ENCODE results near the gene PTPN2. TPM values are rescaled to one million over a fixed set of nuclear protein-coding genes. Genes with fewer than 3 reads are reported as not detected.

PTPN2 gene
- total and polyA plus RNA-seq, 2 experiments from 2014 or later, result 49.9 to 65.5 TPM

DNA sequence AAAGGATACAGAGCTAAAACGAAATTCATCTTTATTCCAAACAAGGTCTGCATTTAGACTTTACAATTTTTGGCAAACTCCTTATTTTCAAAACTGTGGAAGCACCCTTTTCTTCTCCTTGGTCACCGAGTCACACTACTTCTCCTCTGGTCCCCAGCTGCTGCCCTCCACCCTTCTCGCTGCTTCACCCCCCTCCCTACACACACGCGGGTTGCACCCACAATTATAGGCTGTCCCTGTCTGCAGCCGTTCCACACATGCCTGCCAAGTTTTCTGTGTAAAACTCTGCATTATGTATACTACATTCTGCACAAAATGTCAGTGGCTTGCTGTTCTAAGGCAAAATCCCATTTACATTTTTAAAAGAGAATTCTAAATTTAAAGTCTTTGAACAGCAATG is 63.5 kb downstream of the PTPN2 start:
- TF ChIP-seq ZNF114 (CRISPR knock-in tag; IDR thresholded peaks at IDR 0.05) (no peak), STAT1 (IDR thresholded peaks at IDR 0.05; ENCODE audit: unreplicated experiment) (no peak), JUNB (IDR thresholded peaks at IDR 0.05; ENCODE audit: unreplicated experiment) (no peak), ZNF331 (CRISPR knock-in tag; IDR thresholded peaks at IDR 0.05; ENCODE audit: low read depth) (no peak), CREB1 (CRISPR knock-in tag; IDR thresholded peaks at IDR 0.05; ENCODE audit: low read depth) (no peak), POLR2AphosphoS5 (IDR thresholded peaks at IDR 0.05; ENCODE audit: low read depth) (no peak), EZH2phosphoT487 (IDR thresholded peaks at IDR 0.05; ENCODE audit: unreplicated experiment) (no peak), EZH2 (IDR thresholded peaks at IDR 0.05; ENCODE audit: low read depth, unreplicated experiment) (no peak), NANOG (IDR thresholded peaks at IDR 0.05; ENCODE audit: borderline replicate concordance) (no peak)
- TF ChIP-seq, protein P1, sequence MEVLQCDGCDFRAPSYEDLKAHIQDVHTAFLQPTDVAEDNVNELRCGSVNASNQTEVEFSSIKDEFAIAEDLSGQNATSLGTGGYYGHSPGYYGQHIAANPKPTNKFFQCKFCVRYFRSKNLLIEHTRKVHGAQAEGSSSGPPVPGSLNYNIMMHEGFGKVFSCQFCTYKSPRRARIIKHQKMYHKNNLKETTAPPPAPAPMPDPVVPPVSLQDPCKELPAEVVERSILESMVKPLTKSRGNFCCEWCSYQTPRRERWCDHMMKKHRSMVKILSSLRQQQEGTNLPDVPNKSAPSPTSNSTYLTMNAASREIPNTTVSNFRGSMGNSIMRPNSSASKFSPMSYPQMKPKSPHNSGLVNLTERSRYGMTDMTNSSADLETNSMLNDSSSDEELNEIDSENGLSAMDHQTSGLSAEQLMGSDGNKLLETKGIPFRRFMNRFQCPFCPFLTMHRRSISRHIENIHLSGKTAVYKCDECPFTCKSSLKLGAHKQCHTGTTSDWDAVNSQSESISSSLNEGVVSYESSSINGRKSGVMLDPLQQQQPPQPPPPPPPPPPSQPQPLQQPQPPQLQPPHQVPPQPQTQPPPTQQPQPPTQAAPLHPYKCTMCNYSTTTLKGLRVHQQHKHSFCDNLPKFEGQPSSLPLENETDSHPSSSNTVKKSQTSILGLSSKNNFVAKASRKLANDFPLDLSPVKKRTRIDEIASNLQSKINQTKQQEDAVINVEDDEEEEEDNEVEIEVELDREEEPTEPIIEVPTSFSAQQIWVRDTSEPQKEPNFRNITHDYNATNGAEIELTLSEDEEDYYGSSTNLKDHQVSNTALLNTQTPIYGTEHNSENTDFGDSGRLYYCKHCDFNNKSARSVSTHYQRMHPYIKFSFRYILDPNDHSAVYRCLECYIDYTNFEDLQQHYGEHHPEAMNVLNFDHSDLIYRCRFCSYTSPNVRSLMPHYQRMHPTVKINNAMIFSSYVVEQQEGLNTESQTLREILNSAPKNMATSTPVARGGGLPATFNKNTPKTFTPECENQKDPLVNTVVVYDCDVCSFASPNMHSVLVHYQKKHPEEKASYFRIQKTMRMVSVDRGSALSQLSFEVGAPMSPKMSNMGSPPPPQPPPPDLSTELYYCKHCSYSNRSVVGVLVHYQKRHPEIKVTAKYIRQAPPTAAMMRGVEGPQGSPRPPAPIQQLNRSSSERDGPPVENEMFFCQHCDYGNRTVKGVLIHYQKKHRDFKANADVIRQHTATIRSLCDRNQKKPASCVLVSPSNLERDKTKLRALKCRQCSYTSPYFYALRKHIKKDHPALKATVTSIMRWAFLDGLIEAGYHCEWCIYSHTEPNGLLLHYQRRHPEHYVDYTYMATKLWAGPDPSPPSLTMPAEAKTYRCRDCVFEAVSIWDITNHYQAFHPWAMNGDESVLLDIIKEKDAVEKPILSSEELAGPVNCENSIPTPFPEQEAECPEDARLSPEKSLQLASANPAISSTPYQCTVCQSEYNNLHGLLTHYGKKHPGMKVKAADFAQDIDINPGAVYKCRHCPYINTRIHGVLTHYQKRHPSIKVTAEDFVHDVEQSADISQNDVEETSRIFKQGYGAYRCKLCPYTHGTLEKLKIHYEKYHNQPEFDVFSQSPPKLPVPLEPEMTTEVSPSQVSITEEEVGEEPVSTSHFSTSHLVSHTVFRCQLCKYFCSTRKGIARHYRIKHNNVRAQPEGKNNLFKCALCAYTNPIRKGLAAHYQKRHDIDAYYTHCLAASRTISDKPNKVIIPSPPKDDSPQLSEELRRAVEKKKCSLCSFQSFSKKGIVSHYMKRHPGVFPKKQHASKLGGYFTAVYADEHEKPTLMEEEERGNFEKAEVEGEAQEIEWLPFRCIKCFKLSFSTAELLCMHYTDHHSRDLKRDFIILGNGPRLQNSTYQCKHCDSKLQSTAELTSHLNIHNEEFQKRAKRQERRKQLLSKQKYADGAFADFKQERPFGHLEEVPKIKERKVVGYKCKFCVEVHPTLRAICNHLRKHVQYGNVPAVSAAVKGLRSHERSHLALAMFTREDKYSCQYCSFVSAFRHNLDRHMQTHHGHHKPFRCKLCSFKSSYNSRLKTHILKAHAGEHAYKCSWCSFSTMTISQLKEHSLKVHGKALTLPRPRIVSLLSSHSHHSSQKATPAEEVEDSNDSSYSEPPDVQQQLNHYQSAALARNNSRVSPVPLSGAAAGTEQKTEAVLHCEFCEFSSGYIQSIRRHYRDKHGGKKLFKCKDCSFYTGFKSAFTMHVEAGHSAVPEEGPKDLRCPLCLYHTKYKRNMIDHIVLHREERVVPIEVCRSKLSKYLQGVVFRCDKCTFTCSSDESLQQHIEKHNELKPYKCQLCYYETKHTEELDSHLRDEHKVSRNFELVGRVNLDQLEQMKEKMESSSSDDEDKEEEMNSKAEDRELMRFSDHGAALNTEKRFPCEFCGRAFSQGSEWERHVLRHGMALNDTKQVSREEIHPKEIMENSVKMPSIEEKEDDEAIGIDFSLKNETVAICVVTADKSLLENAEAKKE (CRISPR knock-in tag; IDR thresholded peaks at IDR 0.05), result no peak
- TF ChIP-seq, protein P2, sequence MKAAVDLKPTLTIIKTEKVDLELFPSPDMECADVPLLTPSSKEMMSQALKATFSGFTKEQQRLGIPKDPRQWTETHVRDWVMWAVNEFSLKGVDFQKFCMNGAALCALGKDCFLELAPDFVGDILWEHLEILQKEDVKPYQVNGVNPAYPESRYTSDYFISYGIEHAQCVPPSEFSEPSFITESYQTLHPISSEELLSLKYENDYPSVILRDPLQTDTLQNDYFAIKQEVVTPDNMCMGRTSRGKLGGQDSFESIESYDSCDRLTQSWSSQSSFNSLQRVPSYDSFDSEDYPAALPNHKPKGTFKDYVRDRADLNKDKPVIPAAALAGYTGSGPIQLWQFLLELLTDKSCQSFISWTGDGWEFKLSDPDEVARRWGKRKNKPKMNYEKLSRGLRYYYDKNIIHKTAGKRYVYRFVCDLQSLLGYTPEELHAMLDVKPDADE (IDR thresholded peaks at IDR 0.05), result no peak
- TF ChIP-seq, protein P3, sequence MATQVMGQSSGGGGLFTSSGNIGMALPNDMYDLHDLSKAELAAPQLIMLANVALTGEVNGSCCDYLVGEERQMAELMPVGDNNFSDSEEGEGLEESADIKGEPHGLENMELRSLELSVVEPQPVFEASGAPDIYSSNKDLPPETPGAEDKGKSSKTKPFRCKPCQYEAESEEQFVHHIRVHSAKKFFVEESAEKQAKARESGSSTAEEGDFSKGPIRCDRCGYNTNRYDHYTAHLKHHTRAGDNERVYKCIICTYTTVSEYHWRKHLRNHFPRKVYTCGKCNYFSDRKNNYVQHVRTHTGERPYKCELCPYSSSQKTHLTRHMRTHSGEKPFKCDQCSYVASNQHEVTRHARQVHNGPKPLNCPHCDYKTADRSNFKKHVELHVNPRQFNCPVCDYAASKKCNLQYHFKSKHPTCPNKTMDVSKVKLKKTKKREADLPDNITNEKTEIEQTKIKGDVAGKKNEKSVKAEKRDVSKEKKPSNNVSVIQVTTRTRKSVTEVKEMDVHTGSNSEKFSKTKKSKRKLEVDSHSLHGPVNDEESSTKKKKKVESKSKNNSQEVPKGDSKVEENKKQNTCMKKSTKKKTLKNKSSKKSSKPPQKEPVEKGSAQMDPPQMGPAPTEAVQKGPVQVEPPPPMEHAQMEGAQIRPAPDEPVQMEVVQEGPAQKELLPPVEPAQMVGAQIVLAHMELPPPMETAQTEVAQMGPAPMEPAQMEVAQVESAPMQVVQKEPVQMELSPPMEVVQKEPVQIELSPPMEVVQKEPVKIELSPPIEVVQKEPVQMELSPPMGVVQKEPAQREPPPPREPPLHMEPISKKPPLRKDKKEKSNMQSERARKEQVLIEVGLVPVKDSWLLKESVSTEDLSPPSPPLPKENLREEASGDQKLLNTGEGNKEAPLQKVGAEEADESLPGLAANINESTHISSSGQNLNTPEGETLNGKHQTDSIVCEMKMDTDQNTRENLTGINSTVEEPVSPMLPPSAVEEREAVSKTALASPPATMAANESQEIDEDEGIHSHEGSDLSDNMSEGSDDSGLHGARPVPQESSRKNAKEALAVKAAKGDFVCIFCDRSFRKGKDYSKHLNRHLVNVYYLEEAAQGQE (IDR thresholded peaks at IDR 0.05; ENCODE audit: unreplicated experiment), result no peak
- TF ChIP-seq, protein P4, sequence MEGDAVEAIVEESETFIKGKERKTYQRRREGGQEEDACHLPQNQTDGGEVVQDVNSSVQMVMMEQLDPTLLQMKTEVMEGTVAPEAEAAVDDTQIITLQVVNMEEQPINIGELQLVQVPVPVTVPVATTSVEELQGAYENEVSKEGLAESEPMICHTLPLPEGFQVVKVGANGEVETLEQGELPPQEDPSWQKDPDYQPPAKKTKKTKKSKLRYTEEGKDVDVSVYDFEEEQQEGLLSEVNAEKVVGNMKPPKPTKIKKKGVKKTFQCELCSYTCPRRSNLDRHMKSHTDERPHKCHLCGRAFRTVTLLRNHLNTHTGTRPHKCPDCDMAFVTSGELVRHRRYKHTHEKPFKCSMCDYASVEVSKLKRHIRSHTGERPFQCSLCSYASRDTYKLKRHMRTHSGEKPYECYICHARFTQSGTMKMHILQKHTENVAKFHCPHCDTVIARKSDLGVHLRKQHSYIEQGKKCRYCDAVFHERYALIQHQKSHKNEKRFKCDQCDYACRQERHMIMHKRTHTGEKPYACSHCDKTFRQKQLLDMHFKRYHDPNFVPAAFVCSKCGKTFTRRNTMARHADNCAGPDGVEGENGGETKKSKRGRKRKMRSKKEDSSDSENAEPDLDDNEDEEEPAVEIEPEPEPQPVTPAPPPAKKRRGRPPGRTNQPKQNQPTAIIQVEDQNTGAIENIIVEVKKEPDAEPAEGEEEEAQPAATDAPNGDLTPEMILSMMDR (conservative IDR thresholded peaks at IDR 0.05; ENCODE audit: low read depth in 2 of 2), result no peak
- Mint-ChIP-seq H3K4me1 (peaks cover 34% of the 10 kb centered on the region), H3K9me3 (no peaks in the 10 kb centered on the region), H3K27me3 (ENCODE audit: insufficient read depth, low read depth, poor library complexity) (no peaks in the 10 kb centered on the region), H3K36me3 (ENCODE audit: low read depth) (peaks cover 39% of the 10 kb centered on the region), H3K4me3 (0 out of 3 replicates have a peak overlapping the region, but pooled peaks have one; percentile 2), H3K27ac (no peak overlapping the region)
- H3K27me3 ChIP-seq (ENCODE audit: insufficient read depth), result no peaks in the 10 kb centered on the region
- no peak for DNase-seq (ENCODE audit: low spot score)
- H3K9me2 ChIP-seq (ENCODE audit: insufficient read depth), result no peaks in the 10 kb centered on the region
- no peak overlapping the region for H3K27ac ChIP-seq (ENCODE audit: low read depth)
- no peak overlapping the region for H3K4me3 ChIP-seq
- H3F3A ChIP-seq (replicated peaks; ENCODE audit: low read depth), result no peaks in the 10 kb centered on the region
- no peak overlapping the region for H2AFZ ChIP-seq
- peaks cover 29% of the 10 kb centered on the region for H3K4me1 ChIP-seq (ENCODE audit: insufficient read depth)
- peak; percentile 38; the same call in 2 of the 3 replicates for ATAC-seq
- no peaks in the 10 kb centered on the region; the same call in 1 of the 2 replicates for H3K36me3 ChIP-seq (ENCODE audit: insufficient read depth)
- no peaks in the 10 kb centered on the region; the same call in 1 of the 2 replicates for H3K79me2 ChIP-seq (replicated peaks; ENCODE audit: insufficient read depth)
- H3K4me2 ChIP-seq, result 0 out of 2 replicates have a peak overlapping the region, but pooled peaks have one; percentile 58
- peaks cover 7% of the 10 kb centered on the region for H4K20me1 ChIP-seq (replicated peaks; ENCODE audit: insufficient read depth)

Data from GM23338 (cell line).